B cell (primary cell): Measurements from ENCODE around the gene CBX5. TPM values are rescaled to one million over a fixed set of nuclear protein-coding genes. Genes with fewer than 3 reads are reported as not detected.

Source experiments
- ATAC-seq: fragments of 200-7000 bp; cut with Tn5 transposase; one replicate; pipeline ENCODE4 v1.10.0; 2021; ENCODE audit warnings: low read depth, mild to moderate bottlenecking, moderate number of reproducible peaks, moderate library complexity
- CTCF ChIA-PET: fragments of 350-600 bp; sonication (Branson Sonifier 250); formaldehyde crosslinking; loops from one replicate; lab custom pipeline; 2021; ENCODE audit warnings: antibody characterized with exemption, inconsistent platforms; lab: Charles Lee
- POLR2A ChIA-PET: fragments of 350-600 bp; sonication (Branson Sonifier 250); formaldehyde crosslinking; loops from one replicate; lab custom pipeline; 2021; ENCODE audit warnings: antibody characterized with exemption; lab: Charles Lee
- DNase-seq: peaks from one replicate; pipeline ENCODE4 v3.0.0; 2013
- H2AFZ ChIP-seq: 2 replicates; pipeline ENCODE4 v1.6.1; 2012; ENCODE audit warnings: mild to moderate bottlenecking, low read depth, low read length; ENCODE audit not compliant: insufficient read depth, poor library complexity, severe bottlenecking
- H3K27ac ChIP-seq, 2 donors: 1 replicate in 1 of 2; 2 replicates in 1 of 2; pipeline ENCODE4 v1.5.1; 2012 to 2013; ENCODE audit warnings: low read length in 2 of 2, mild to moderate bottlenecking in 2 of 2, moderate library complexity in 1 of 2
- H3K27me3 ChIP-seq, 4 experiments: fragments of 200-600 bp in 1 of 4; sonication (generic) in 1 of 4; replicated peaks in 1 of 4; 1 replicate in 2 of 4; 2 replicates in 2 of 4; pipeline versions ENCODE4 v1.6.1 to v1.7.0; 2013 to 2016; ENCODE audit warnings: low read length in 3 of 4, mild to moderate bottlenecking in 2 of 4, mixed read lengths in 1 of 4, moderate library complexity in 1 of 4; ENCODE audit not compliant: insufficient read depth in 4 of 4, control insufficient read depth in 3 of 4; ENCODE audit errors: control extremely low read depth in 1 of 4
- H3K36me3 ChIP-seq, 2 experiments: replicated peaks in 1 of 2; 1 replicate in 1 of 2; 2 replicates in 1 of 2; pipeline versions ENCODE4 v1.6.1 to v1.7.1; 2013; ENCODE audit warnings: low read length in 1 of 2; ENCODE audit not compliant: insufficient read depth in 2 of 2, control insufficient read depth in 1 of 2; ENCODE audit errors: control extremely low read depth in 1 of 2, extremely low read depth in 1 of 2
- H3K4me1 ChIP-seq, 2 donors: fragments of 200-600 bp in 1 of 2; sonication (generic) in 1 of 2; 1 replicate in 1 of 2; 2 replicates in 1 of 2; pipeline versions ENCODE4 v1.5.1 to v1.6.1; 2013 to 2017; ENCODE audit warnings: low read length in 2 of 2; ENCODE audit not compliant: control insufficient read depth in 2 of 2, insufficient read depth in 2 of 2
- H3K4me2 ChIP-seq: replicated peaks from 2 replicates; pipeline ENCODE3; 2012; ENCODE audit warnings: mild to moderate bottlenecking, low read depth, low read length; ENCODE audit not compliant: poor library complexity, severe bottlenecking
- H3K4me3 ChIP-seq, 5 experiments: fragments of 200-600 bp in 1 of 5; sonication (generic) in 1 of 5; 1 replicate in 3 of 5; 2 replicates in 2 of 5; pipeline versions ENCODE4 v1.5.1 to v1.7.0; 2011 to 2016; ENCODE audit warnings: low read length in 4 of 5, mild to moderate bottlenecking in 4 of 5, low read depth in 2 of 5, control low read depth in 1 of 5, moderate library complexity in 1 of 5; ENCODE audit not compliant: insufficient read depth in 1 of 5; ENCODE audit errors: control extremely low read depth in 1 of 5, extremely low read depth in 1 of 5
- H3K79me2 ChIP-seq: fragments of 200-600 bp; sonication (generic); one replicate; pipeline ENCODE4 v1.6.0; 2016; ENCODE audit warnings: low read length; ENCODE audit not compliant: control insufficient read depth, insufficient read depth
- H3K9ac ChIP-seq: fragments of 200-600 bp; sonication (generic); 2 replicates; pipeline ENCODE4 v1.6.1; 2017; ENCODE audit warnings: mild to moderate bottlenecking, low read length, moderate library complexity
- H3K9me3 ChIP-seq, 3 donors: one replicate each; pipeline versions ENCODE4 v1.6.1 to v1.7.1; 2013; ENCODE audit warnings: low read length in 2 of 3; ENCODE audit not compliant: control insufficient read depth in 2 of 3, insufficient read depth in 1 of 3; ENCODE audit errors: control extremely low read depth in 1 of 3
- H4K20me1 ChIP-seq: 2 replicates; pipeline ENCODE4 v1.6.0; 2012; ENCODE audit warnings: mild to moderate bottlenecking, low read length; ENCODE audit not compliant: insufficient read depth, control insufficient read depth, poor library complexity, severe bottlenecking
- H3K27ac Mint-ChIP-seq: one replicate; pipeline ENCODE4 v1.8.0; 2021; ENCODE audit warnings: mixed read lengths
- H3K27me3 Mint-ChIP-seq: one replicate; pipeline ENCODE4 v1.8.0; 2021; ENCODE audit warnings: mixed read lengths
- H3K4me1 Mint-ChIP-seq: one replicate; pipeline ENCODE4 v1.8.0; 2021; ENCODE audit warnings: mixed read lengths
- H3K4me3 Mint-ChIP-seq: one replicate; pipeline ENCODE4 v1.8.0; 2021; ENCODE audit warnings: mixed read lengths
- H3K9me3 Mint-ChIP-seq: one replicate; pipeline ENCODE4 v1.8.0; 2022; ENCODE audit warnings: mixed read lengths; ENCODE audit not compliant: insufficient read depth
- EZH2 ChIP-seq: IDR thresholded peaks from 2 replicates; pipeline ENCODE4 v1.6.1; 2012; ENCODE audit warnings: borderline replicate concordance, low read depth, mild to moderate bottlenecking, moderate library complexity, low read length; ENCODE audit not compliant: insufficient read depth, poor library complexity, severe bottlenecking
- WGBS: methylation state at CpG from one replicate; pipeline ENCODE4 v1.1.5; 2013; ENCODE audit warnings: missing lambda C conversion rate; ENCODE audit not compliant: insufficient coverage; 5-methylcytosine and 5-hydroxymethylcytosine counted together
- intact Hi-C: fragments of 100-400 bp; cut with micrococcal nuclease; formaldehyde crosslinking; loops from one replicate; pipeline ENCODE4 v1.10.0; 2022
- polyA plus RNA-seq: library from polyadenylated mRNA; depleted of rRNA; stranded (reverse); fragments of >200 nt; gene quantifications from 2 replicates; pipeline ENCODE4 v1.2.3, GENCODE V29; 2012
- small RNA-seq: library from RNA; depleted of rRNA; stranded (forward); fragments of <200 nt; gene quantifications from one replicate; pipeline ENCODE3, GENCODE V24; 2012; ENCODE audit warnings: low replicate concordance, low read depth; ENCODE audit not compliant: insufficient read length
- total RNA-seq, 2 donors: library from RNA; stranded (reverse); fragments of 120-200 nt in 1 of 2; gene quantifications; 1 replicate in 1 of 2; 2 replicates in 1 of 2; pipeline versions ENCODE4 v1.2.3 to v1.2.4, GENCODE V29; 2013 to 2022
- TF ChIP-seq, protein P1 (sequence below): fragments of 200-600 bp; IDR thresholded peaks from one replicate; pipeline ENCODE4 v1.8.0; 2022; ENCODE audit warnings: antibody characterized with exemption, mild to moderate bottlenecking

The CBX5 gene
- total and polyA plus RNA-seq, 2 donors (not counting 1 experiment from before 2014, with no cell fraction given), result 10.5 to 66.2 TPM

DNA sequence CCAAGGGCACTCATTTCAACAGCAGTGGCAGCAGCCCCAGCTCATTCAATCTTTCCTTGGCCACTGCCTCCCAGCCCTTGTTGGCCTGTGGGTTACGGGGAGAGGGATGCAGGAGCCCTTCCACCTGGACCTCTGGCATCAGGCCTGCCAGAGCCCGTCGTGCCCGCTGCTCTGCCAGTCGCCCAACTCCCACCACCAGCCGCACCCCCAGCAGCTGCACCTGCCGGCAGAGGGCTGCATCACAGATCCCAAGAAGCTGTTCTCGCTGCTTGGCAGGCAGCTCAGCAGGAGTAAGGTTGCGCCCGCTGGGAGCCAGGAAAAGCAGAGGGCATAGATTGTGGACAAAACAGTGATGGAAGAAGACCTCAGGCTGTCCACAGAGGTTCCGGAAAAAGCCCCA lies 97.8 kb downstream of the CBX5 start:
- DNase-seq (no peak), ATAC-seq (no peak)
- no peak overlapping the region for H3K9ac ChIP-seq
- no peak overlapping the region for H3K4me2 ChIP-seq
- H3K27me3 Mint-ChIP-seq, result no peaks in the 10 kb centered on the region
- POLR2A ChIA-PET, result no interaction called here
- H3K79me2 ChIP-seq, result no peaks in the 10 kb centered on the region
- no peak overlapping the region for H3K4me3 ChIP-seq
- intact Hi-C loops, result no loop called here
- TF ChIP-seq, protein P1, sequence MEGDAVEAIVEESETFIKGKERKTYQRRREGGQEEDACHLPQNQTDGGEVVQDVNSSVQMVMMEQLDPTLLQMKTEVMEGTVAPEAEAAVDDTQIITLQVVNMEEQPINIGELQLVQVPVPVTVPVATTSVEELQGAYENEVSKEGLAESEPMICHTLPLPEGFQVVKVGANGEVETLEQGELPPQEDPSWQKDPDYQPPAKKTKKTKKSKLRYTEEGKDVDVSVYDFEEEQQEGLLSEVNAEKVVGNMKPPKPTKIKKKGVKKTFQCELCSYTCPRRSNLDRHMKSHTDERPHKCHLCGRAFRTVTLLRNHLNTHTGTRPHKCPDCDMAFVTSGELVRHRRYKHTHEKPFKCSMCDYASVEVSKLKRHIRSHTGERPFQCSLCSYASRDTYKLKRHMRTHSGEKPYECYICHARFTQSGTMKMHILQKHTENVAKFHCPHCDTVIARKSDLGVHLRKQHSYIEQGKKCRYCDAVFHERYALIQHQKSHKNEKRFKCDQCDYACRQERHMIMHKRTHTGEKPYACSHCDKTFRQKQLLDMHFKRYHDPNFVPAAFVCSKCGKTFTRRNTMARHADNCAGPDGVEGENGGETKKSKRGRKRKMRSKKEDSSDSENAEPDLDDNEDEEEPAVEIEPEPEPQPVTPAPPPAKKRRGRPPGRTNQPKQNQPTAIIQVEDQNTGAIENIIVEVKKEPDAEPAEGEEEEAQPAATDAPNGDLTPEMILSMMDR, result no peak
- no peak for TF ChIP-seq EZH2
- CTCF ChIA-PET, result interaction anchor here (1.2 kb wide), 1 partner anchor 24 kb away, joined by 3 read pairs; no protein-coding TSS in a partner anchor
- no peak overlapping the region for H3K27ac Mint-ChIP-seq
- H3K4me1 ChIP-seq, result no peaks in the 10 kb centered on the region
- H3K27ac ChIP-seq, result no peak overlapping the region
- WGBS, result 98% methylated on average over 11 of the region's 11 CpGs
- H4K20me1 ChIP-seq, result peaks cover 6% of the 10 kb centered on the region
- no peaks in the 10 kb centered on the region for H3K27me3 ChIP-seq
- H3K4me1 Mint-ChIP-seq, result peaks cover 5% of the 10 kb centered on the region
- peaks cover 0 to 37% of the 10 kb centered on the region in 2 experiments for H3K36me3 ChIP-seq
- H3K4me3 Mint-ChIP-seq, result no peak overlapping the region
- no peak overlapping the region for H2AFZ ChIP-seq
- no peaks in the 10 kb centered on the region for H3K9me3 Mint-ChIP-seq
- no peaks in the 10 kb centered on the region for H3K9me3 ChIP-seq

Small RNA genes within 50 kb of the gene (small RNA-seq; reads per million reads assigned to genes)
- gene RN7SL390P, result not detected
- gene RNU6-950P, result not detected

Other genes with a start within 250 kb of the CBX5 start
- gene HOXC5, start 247.1 kb downstream of the CBX5 start, total RNA-seq, result not detected in 2 replicates
- not detected in 2 replicates for gene HOXC5, start 247.1 kb downstream of the CBX5 start, polyA plus RNA-seq
- gene HOXC4, start 226.3 kb downstream of the CBX5 start, total RNA-seq, result 6.4 and 6.5 TPM in 2 replicates
- gene HOXC4, start 226.3 kb downstream of the CBX5 start, polyA plus RNA-seq, result 1.0 and 4.3 TPM in 2 replicates
- gene SMUG1, start 91.1 kb downstream of the CBX5 start, total RNA-seq, result 37.5 and 42.3 TPM in 2 replicates
- gene SMUG1, start 91.1 kb downstream of the CBX5 start, polyA plus RNA-seq, result 25.0 and 31.9 TPM in 2 replicates
- 1,040 and 1,043 TPM in 2 replicates for gene HNRNPA1, start 604 bp upstream of the CBX5 start, total RNA-seq
- gene HNRNPA1, start 604 bp upstream of the CBX5 start, polyA plus RNA-seq, result 631 and 1,398 TPM in 2 replicates
- not detected in 2 replicates for gene NFE2, start 20.9 kb upstream of the CBX5 start, total RNA-seq
- gene NFE2, start 20.9 kb upstream of the CBX5 start, polyA plus RNA-seq, result 0.60 and 0.76 TPM in 2 replicates
- gene COPZ1, start 45.0 kb upstream of the CBX5 start, total RNA-seq, result 72.1 and 78.2 TPM in 2 replicates
- 43.1 and 54.9 TPM in 2 replicates for gene COPZ1, start 45.0 kb upstream of the CBX5 start, polyA plus RNA-seq
- not detected in 2 replicates for gene GPR84, start 84.4 kb upstream of the CBX5 start, total RNA-seq
- 0.16 and 0.46 TPM in 2 replicates for gene GPR84, start 84.4 kb upstream of the CBX5 start, polyA plus RNA-seq
- 5.1 and 5.3 TPM in 2 replicates for gene ZNF385A, start 104.6 kb upstream of the CBX5 start, total RNA-seq
- 4.9 and 6.6 TPM in 2 replicates for gene ZNF385A, start 104.6 kb upstream of the CBX5 start, polyA plus RNA-seq
- 6.1 and 6.7 TPM in 2 replicates for gene ITGA5, start 139.1 kb upstream of the CBX5 start, total RNA-seq
- gene ITGA5, start 139.1 kb upstream of the CBX5 start, polyA plus RNA-seq, result 3.6 and 5.8 TPM in 2 replicates
- gene GTSF1, start 193.5 kb upstream of the CBX5 start, total RNA-seq, result 2.6 and 3.9 TPM in 2 replicates
- gene GTSF1, start 193.5 kb upstream of the CBX5 start, polyA plus RNA-seq, result 4.1 and 6.4 TPM in 2 replicates
- gene NCKAP1L, start 217.6 kb upstream of the CBX5 start, total RNA-seq, result 198 and 206 TPM in 2 replicates
- 76.0 and 85.9 TPM in 2 replicates for gene NCKAP1L, start 217.6 kb upstream of the CBX5 start, polyA plus RNA-seq